ENCODE data around the gene EGLN1.

EGLN1 gene

GRCh38 chr1:231420959-231421545 lies 1.0 kb downstream of the EGLN1 start:
- DNase-seq, result peak; percentile 54

GRCh38 chr1:231420299-231420958 lies 1.7 kb downstream of the EGLN1 start:
- DNase-seq, result no peak

DNA sequence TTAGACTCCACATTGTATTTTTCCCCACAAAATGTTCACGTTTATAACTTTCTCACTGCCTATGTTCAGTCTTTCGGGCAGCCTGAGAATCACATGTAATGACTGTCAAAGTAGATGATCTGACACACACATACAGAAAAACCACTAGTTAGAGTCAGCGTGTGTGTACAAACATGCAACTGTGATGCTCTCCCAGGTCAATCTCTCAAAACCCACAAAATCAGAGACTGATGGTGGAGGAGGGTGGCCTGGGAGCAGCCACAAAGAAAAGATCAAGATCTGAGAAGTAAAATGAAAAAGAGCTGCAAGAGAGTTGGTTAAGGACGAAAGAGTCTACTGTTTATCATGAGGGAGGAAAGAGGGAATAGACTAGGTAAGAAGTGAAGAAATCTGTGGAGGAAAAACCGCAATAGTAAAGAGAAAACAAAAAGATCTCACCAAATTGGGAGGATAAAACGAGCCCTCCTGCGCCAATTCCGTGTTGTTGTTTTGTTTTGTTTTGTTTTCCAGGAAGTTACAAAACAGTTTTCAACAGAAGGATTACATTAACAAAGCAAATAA lies 2.3 kb downstream of the EGLN1 start:
- DNase-seq, result no peak

DNA sequence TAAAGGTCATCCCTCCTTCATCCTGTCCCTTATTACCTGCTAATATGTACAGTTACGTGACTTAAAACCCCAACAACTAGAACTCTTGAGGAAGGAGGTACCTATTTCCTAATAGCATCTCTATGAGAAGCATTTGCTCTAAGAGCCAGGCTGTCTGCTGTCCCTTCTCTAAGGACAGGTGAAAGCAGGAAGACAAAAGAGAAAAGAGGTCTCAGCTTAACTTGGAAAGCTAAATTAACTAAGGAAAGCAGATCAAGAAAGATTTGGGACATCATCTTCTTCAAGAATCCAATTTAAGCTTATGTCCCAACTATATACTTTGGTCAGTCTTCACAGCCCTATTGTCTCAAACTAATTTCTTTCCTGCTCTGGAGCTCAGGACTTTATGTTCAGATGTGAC lies 2.9 kb downstream of the EGLN1 start:
- no peak for DNase-seq

- DNase-seq, result no peak
These were observed 3.4 kb downstream of the EGLN1 start for GRCh38 chr1:231418741-231419107.

DNA sequence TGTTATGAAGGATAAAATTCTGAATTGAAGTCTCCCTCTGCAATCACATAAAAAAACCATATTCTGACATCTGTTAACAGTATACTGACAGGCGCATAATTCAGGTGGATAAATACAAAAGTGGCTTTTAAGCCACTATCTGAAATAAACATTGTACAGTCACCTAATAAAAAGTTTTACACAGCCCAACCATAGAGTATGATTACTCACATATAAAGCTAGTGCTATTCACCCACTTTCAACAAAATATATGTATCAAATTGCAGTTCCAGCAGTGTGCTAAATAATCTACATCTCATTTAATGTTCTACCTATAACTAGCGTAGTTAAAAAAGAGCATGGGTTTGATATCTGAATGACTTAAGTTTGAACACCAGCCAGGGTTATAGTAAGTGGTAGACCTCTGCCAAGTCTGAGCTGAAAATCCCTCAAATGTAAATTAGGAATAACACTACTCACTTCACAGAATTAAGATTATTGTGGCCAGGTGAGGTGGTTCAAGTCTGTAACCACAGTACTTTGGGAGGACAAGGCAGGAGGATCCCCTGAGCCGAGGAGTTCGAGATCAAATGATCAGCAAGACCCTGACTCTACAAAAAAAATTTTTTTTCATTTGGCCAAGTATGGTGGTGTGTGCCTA lies 3.9 kb downstream of the EGLN1 start:
- no peak for DNase-seq

- DNase-seq, result no peak
These were observed 4.6 kb downstream of the EGLN1 start for GRCh38 chr1:231417513-231417912.

DNA sequence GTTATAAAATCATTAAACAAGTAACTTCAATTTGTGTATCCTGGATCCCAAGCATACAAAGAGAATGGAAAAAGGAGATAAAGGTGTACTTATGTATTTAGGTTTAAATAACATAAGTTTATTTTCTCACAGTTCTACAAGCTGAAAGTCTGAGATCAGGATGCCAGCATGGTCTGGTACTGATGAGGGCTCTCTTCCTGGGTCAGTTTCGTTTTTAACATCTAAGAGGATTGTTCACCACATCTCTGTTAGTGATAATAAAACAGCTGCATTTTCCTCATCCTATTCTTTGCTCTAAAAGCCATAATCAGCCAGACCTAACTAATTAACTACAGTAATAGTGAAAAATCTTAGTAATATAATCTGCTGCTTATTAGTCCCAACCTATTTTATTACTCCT lies 5.2 kb downstream of the EGLN1 start:
- DNase-seq, result no peak

DNA sequence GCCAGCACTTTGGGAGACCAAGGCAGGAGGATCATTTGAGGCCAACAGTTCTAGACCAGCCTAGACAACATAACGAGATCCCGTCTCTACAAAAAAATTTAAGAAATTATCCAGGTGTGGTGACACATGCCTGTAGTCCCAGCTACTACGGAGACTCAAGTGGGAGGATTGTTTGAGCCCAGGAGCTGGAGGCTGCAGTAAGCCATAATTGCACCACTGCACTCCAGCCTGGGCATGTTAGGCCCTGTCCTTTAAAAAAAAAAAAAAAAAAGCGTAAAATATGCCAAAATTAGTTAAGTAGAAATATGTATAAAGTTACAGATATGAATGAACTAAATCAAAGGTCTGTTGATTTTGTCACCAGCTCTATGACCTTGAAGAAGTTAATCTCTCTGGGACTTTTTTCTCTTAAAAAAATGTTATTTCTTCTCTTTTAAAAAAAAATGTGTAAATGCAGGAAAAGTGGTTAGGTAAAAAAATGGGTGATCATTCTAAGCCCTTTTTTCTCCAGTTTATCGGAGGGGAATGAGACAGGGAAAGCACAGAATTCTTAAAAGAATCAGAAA lies 7.0 kb downstream of the EGLN1 start:
- no peak for DNase-seq

GRCh38 chr1:231414260-231415016 lies 7.6 kb downstream of the EGLN1 start:
- DNase-seq, result no peak

DNA sequence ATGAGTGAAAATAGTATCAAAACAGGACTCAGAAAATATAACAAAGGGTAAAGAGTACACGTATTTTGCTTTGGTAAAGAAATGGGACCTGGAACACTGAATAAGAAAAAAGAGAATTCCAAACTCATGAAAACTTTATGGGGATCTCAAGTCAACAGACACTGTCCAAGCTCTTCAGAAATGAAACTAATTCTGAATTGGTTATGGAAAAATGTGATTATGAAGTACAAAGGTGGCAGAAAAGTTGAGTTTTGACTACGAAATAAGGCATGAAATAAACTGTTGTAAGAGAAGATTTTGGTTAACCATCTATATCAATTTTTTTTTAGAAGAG lies 8.4 kb downstream of the EGLN1 start:
- no peak for DNase-seq

GRCh38 chr1:231411036-231411531 lies 11.0 kb downstream of the EGLN1 start:
- DNase-seq, result no peak

- no peak for DNase-seq
These were observed 12.0 kb downstream of the EGLN1 start for GRCh38 chr1:231410036-231410612.

GRCh38 chr1:231408528-231409094 lies 13.5 kb downstream of the EGLN1 start:
- DNase-seq, result no peak

- DNase-seq, result no peak
These were observed 14.3 kb downstream of the EGLN1 start for GRCh38 chr1:231407547-231408396.

DNA sequence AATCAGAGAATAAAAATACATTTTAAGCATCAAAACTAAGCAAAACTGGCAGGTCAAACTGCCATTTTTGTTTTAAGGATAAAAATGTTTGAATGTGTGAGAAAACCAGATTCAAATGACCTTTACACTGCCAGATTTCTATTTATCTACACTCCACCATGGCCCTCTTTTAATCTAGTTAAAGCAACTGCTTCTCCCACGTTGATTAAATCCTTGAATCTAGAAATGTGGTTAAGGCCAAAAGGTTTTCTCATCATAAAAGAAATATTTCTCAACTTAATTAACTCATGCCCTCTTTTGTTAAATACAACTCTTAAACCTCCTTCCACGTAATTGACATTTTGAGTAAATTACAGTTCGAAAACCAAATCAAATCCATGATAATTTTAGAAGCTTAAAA lies 15.0 kb downstream of the EGLN1 start:
- DNase-seq, result no peak

GRCh38 chr1:231404318-231404717 lies 17.8 kb downstream of the EGLN1 start:
- DNase-seq, result no peak

DNA sequence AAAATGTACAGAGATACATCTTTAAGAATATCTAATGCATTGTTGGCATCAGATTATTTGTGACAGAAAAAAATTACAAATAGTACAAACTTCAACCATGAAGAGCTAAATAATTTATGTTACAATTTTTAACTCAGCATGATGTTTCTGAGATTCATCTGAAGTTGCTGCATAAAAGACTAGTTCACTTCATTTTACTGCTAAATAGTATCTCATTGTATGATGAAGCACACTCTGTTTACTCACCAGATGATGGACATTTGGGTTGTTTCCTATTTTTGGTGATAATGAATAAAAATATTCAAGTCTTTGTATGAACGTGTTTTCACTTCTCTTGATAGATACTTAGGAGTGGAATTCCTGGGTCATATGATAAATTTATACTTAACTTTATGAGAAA lies 20.6 kb downstream of the EGLN1 start:
- no peak for DNase-seq

DNA sequence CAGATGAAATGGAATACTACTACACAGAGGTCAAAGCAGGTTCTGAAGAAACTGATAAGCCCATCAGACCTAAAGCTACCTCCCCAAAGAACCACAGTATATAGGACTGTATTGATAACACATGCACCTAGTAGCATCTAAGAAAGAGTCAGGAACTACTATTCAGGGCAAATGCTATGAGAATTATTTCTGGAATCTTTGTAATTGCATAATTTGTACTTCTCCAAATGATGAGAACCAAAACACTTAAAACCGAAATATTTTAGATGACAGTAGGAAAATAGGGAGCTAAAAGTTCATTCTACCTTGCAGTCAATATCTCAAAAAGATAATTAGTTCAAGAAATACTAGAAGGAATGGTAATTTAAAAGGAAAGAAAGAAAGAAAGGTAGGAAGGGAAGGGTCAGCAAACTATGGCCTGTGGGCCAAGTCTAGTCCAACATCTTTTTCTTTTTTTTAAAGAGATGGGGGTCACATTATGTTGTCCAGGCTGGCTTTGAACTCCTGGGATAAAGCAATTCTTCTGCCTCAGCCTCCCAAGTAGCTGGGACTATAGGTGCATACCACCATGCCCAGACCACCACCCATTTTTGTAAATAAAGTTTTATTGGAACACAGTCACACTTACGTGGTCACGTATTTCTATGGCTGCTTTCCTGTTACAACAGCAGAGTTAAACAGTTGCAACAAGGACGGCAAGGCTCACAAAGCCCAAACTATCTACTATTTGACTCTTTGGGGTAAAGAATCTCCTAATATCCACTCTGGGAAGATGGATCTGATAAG lies 24.0 kb downstream of the EGLN1 start:
- no peak for DNase-seq

DNA sequence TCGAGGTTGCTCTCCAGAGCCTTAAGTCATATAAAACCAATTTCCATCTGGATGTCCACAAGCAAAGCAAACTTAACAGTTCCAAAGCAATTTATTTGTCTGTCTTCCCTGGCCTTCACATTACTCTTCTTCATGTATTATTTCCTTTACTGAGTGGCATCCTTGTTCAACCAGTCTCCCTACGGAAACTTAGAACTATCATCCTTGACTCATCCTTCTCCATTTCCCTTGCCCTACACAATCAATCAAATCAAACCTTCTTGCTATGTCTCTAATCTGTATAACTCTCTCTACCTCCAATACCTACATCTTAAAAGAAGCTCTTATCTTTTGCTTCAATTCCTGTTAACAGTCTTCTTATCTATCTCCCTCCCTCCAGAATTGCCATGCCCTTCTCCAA lies 25.4 kb downstream of the EGLN1 start:
- DNase-seq, result no peak

DNA sequence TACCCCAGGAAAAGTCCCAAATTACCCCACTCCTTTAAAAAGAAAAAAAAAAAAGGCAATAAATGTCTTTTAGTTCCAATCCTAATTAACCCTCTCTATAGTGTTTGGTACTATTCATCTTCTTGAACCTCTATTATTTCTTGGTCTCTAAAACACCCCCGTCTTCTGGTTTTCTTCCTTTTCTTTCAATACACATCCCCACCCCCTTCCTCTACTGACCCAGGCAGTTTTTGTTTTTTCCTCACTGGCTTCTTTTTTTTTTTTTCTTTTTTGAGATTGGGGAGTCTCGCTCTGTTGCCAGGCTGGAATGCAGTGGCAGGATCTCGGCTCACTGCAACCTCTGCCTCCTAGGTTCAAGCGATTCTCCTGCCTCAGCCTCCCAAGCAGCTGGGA lies 26.1 kb downstream of the EGLN1 start:
- no peak for DNase-seq
